Measurements from ENCODE around the gene YPEL4.

DNA sequence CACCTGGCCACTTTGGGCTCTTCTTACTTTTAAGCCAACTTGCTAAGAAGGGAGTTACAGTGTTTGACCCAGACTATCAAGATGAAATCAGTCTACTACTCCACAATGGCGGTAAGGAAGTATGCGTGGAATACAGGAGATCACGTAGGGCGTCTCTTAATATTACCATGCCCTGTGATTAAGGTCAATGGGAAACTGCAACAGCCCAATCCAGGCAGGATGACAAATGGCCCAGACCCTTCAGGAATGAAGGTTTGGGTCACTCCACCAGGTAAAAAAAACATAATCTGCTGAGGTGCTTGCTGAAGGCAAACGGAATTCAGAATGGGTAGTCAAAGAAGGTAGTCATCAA lies 1.0 kb upstream of the YPEL4 start:
- TF ChIP-seq, protein P1, sequence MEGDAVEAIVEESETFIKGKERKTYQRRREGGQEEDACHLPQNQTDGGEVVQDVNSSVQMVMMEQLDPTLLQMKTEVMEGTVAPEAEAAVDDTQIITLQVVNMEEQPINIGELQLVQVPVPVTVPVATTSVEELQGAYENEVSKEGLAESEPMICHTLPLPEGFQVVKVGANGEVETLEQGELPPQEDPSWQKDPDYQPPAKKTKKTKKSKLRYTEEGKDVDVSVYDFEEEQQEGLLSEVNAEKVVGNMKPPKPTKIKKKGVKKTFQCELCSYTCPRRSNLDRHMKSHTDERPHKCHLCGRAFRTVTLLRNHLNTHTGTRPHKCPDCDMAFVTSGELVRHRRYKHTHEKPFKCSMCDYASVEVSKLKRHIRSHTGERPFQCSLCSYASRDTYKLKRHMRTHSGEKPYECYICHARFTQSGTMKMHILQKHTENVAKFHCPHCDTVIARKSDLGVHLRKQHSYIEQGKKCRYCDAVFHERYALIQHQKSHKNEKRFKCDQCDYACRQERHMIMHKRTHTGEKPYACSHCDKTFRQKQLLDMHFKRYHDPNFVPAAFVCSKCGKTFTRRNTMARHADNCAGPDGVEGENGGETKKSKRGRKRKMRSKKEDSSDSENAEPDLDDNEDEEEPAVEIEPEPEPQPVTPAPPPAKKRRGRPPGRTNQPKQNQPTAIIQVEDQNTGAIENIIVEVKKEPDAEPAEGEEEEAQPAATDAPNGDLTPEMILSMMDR (IDR thresholded peaks at IDR 0.05; ENCODE audit: borderline replicate concordance, extremely low read depth, low read length, poor library complexity, severe bottlenecking), result no peak
- no peak for TF ChIP-seq EZH2 (IDR thresholded peaks at IDR 0.05; ENCODE audit: borderline replicate concordance, low read depth, low read length, severe bottlenecking)
